ENCODE data around the gene TAC3.
"Not testable (repeated sequence)": the region's sequence is repeated elsewhere in the genome, so short reads cannot be mapped to it uniquely, and the experiment has no call there.

TAC3 gene

DNA sequence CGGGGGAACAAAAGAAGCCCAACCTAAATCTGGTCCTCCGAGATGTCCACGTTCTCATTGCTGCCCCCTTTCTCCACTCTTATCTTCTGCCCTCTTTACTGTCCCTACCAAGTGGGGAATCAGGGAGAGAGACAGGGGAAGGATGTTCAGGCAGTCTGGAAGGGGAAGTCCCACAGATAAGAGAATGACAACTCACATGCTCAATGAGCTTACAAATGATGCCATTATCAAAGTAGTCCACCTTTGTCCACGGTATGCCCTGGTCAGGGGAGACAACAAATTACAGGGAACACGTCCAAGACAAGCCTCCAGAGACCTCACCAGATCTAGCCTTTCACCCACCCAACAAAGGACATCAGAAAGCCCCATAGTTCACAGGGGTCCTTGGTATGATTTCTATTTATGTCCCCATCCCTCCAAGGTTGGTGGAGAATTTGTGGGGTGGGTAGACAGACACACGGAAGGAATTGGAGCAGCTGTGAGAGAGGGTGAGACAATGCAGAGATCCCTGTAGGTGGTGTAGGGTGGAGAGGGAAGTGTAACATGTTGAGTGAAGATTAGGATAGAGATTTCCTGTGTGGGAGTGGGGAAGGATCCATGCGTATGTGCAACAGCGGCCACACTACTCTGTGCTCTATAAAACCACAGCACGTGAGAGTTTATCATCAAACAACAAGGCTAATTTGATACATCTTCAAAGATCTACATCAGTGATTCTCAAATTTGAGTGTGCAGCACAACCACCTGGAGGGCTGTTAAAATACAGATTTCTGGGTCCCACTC is 22.9 kb upstream of the TAC3 start:
- no peak for DNase-seq (ENCODE audit: insufficient read length, low spot score)
- FAIRE-seq = no peak

GRCh38 chr12:57037264-57037663 is 20.9 kb upstream of the TAC3 start:
- FAIRE-seq (no peak), DNase-seq (ENCODE audit: insufficient read length, low spot score) (no peak)

- DNase-seq (ENCODE audit: insufficient read length, low spot score) (no peak), FAIRE-seq (no peak)
Measured at GRCh38 chr12:57033431-57033830, 17.1 kb upstream of the TAC3 start.

DNA sequence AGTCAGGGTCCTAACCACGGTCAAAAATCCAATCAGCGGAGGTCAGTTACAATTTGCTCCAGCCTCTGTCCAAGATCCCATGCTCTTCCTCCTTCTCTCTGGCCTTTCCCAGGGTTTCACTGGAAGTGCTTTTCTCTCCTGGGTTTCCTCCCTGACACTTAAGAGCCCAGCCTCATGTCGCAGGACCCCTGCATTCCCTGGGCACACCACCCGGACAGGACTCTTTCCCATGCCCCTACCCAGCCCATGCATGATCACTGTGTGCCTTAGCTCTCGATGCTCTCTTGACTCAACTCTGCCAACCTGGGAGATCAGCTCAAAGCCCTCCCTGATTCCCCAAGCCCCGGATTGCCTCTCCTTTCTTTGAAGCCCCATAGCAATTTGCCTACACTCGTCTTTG is 15.5 kb upstream of the TAC3 start:
- DNase-seq (ENCODE audit: insufficient read length, low spot score) (no peak), FAIRE-seq (no peak)

DNA sequence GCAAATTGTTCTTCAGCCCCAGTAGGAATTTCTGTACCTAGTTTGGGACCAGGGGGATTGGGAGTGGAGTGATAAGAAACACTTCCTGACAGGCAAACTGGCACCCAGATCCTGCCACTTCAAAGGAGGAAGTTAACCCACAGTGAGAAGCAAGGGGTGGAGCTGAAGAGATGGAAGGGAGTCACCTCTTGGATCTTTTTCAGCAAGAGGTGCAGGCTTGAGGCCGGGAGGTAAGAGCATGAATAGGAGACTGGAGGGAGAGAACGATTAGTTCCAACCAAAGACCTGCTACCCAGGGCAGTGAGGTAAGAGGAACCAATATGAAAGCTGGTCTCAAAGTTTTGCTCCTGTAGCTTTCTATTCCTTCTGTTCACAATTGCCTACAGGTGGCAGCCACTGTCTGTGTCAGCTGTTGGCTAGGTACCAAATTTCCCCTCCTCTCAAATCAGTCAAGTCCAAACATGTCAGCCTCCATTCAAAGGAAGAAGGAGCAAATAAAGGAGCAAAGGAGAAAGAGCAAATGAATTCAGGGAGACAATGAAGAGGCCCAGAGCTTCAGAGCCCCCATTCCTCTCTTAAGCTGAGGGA is 14.9 kb upstream of the TAC3 start:
- FAIRE-seq (peak; percentile 9), DNase-seq (ENCODE audit: insufficient read length, low spot score) (peak; percentile 54)

- no peak for FAIRE-seq
- no peak for DNase-seq (ENCODE audit: insufficient read length, low spot score)
Measured at GRCh38 chr12:57029457-57029856, 13.1 kb upstream of the TAC3 start.

DNA sequence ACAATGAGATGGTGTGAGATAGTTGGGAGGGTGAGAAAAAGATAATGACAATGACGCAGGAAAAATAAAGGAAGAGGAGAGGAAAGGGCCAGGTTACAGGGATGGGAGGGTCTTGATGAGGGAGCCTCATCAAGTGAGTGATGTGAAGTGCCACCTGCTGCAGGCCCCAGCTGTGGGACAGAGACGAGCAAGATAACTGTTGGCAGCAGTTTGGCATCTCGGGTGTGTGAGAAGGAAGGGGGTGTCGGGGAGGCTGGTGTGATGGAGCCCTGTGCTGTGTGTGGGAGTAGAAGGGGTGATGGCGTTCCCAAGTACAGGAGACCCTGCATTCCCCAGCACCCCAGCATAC is 11.4 kb upstream of the TAC3 start:
- no peak for DNase-seq (ENCODE audit: insufficient read length, low spot score)
- no peak for FAIRE-seq

DNA sequence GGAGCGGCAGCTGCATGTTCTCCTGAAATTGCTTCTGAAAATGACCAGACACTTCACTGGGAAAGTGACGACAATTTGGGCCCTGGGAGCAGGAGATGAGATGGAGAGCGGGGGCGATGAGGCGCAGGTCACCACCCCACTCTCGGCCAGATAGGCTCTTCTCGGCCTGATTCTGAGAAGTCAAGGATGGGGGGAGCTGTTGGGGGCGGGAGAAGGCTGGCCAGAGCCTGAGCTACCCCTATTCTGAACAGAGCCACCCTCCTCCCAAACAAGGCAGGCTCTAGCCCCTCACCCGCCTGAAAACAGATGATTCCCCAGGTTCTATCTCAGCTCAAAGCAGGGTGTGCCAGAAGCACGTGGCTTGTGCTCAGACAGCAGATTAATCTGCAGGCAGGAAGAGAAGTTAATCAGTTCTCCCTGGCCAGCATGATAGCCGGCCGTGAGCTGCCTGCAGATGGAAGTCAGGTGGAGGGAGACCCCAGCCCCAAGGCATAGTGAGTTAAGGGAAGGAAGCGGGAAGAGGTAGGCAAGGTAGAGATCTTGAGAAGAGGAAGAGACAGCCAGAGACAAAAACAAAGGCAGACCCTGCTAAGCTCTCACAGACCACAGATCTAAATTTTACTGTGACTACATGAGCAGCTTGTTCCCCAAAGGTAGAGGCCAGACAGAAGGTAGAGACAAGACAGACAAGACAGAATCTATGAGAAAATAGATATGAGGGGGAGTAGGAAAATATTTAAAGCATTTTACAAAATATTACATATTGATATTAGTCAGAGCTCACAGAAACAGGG is 10.9 kb upstream of the TAC3 start:
- no peak for FAIRE-seq

DNA sequence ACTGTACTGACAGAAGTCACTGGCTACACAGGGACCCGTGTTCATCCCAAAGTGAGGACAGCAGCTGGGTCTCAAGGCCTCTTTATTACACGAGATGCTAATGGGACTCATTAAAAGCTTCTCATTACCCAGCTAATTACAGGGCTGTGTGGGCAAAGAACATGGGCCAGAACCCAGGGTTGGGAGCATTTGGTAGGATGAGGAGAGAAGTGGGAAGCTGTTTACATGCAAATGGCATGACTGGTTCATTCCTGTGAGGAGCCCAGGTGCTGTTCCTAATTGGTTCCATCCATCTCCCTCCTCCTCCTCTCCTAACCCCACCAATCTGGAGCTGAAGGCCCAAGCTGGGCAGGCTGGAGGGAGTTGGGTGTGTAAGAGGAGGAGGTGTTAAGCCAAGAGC is 8.9 kb upstream of the TAC3 start:
- no peak for FAIRE-seq
- DNase-seq (ENCODE audit: insufficient read length, low spot score) = no peak

More for the DNA sequence above, 10.9 kb upstream of the TAC3 start:
- no peak for DNase-seq (ENCODE audit: insufficient read length, low spot score)

DNA sequence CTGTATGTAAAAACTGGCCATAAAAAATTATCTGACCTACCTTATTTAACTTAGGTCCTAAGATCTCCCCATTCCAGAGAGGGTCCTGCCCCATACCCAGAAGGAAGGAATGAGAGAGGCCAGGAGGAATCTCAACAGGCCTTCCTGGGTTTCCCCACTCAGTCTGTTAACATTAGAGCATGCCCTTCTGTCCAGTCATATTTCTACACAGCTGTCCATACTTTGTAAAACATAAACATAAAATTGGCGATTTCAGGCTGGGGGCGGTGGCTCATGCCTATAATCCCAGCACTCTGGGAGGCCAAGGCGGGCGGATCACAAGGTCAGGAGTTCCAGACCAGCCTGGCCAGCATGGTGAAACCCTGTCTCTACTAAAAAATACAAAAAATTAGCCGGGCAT is 6.0 kb upstream of the TAC3 start:
- FAIRE-seq = not testable (repeated sequence)

DNA sequence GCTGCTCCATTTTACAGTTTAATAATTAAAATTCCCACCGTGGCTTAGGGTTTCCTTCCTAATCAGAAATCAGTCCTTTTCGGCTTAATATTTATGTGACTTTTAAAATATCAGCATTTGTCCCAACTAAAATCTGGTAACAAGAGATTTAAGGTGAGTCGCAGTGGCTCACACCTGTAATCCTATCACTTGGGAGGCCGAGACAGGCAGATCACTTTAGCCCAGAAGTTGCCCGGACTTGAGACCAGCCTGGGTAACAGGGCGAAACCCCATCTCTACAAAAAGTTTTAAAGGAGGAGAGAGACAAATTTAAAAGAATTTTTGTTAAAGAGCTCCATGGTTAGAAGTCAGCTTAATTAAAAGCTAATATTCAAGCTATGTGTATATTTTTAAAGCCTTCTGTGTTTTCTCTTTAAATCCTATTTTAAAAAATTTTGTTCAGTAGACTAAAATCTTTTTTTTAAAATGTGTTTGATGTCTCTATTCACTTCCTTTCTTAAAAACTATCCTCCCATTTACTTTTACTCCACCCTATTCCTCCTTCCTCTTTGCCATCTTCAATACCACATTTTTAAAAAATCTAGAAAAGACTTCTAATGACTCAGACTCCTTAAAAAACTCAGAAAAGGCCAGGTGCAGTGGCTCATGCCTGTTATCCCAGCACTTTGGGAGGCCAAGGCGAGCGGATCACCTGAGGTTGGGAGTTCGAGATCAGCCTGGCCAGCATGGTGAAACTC is 3.8 kb upstream of the TAC3 start:
- no peak for FAIRE-seq
- DNase-seq (ENCODE audit: insufficient read length, low spot score) = no peak

More for the DNA sequence above, 6.0 kb upstream of the TAC3 start:
- DNase-seq (ENCODE audit: insufficient read length, low spot score) = not testable (repeated sequence)

DNA sequence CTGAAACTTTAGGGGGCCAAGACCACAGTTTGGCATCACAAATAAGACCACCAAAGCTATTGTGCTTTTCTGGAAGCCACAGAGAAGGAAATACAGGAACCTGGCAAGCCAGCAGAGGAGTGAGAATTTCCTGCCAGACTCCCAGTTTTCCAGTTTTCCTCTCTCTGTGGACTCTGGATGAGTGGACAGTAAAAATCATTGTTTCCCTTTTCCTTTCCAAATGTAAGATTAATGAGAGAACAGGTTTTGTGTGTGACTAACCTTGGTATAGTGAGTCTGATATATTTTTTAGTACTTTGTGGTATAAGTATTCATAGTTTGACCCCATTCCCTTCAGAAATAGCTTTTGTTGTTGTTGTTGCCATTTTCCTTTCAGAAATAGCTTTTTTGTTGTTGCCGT is 2.6 kb upstream of the TAC3 start:
- FAIRE-seq (no peak), DNase-seq (ENCODE audit: insufficient read length, low spot score) (no peak)

- FAIRE-seq = not testable (repeated sequence)
Measured at GRCh38 chr12:57018353-57018752, 2.0 kb upstream of the TAC3 start.

DNA sequence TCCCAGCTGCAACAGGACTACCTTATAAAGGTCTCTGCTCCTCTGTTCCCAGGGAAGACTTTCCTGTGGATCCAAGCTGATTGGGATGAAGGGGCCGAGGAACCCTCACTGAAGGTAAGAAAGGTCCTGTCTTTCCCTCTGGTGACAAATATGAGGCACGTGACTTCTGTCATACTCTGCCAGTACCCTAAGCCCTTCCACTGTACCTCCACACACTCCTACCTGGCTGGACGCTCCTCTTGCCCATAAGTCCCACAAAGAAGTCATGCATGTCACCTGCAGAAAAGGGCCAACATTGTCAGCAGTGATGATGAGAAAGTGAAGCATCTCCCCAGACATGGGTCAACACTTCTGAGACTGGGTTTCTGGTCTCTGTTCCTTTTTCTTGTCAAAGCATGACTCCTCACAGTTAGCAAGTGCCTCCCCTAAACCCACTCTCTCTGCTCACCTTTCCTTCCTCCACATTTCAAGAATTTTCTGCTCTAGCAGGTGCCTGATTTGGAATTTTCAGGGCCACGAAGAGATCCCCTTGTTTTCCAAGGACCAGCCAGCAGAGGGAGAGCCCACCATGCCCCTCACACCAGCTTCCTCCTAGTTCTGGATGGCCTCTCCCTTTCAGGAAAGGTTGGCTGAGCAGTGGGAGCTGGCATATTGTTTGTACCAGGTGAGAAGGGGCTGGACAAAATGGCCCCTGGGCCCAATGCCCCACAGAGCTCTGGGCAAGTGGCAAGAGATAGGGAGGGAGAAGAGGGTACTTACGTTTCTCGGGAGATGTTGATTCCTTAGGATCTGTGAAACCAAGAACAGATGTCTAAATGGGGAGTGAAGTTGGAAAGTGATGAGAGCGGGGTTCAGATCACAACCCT is 3.5 kb downstream of the TAC3 start:
- FAIRE-seq = no peak
- no peak for DNase-seq (ENCODE audit: insufficient read length, low spot score)

More at GRCh38 chr12:57018353-57018752, 2.0 kb upstream of the TAC3 start:
- not testable (repeated sequence) for DNase-seq (ENCODE audit: insufficient read length, low spot score)

- FAIRE-seq = no peak
- DNase-seq (ENCODE audit: insufficient read length, low spot score) = no peak
Measured at GRCh38 chr12:57011438-57012424, 4.6 kb downstream of the TAC3 start.

- DNase-seq (ENCODE audit: insufficient read length, low spot score) (no peak), FAIRE-seq (no peak)
Measured at GRCh38 chr12:57010627-57011247, 5.6 kb downstream of the TAC3 start.

- no peak for FAIRE-seq
- no peak for DNase-seq (ENCODE audit: insufficient read length, low spot score)
Measured at GRCh38 chr12:57009949-57010626, 6.2 kb downstream of the TAC3 start.

DNA sequence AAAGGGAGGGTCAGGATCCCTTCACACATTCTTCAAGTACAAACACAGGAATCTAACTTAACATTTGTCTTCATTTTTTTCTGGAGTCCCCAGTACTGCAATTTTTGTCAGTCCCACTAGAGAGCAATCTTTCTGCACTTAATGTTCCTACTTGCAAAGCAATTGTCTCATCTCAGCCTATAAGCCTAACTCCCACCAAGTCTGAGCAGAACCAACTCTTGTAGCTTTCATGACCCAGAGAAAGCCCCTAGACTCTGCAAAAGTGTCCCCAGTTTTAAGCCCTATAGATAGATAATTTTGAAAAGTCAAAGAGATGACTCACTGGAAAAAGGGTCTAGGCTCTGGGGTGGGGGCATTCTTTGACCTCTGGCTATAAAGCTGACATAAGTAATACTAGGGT is 8.2 kb downstream of the TAC3 start:
- DNase-seq (ENCODE audit: insufficient read length, low spot score) (peak; percentile 75), FAIRE-seq (no peak)
